ENCODE data around the gene TMEM219. TPM values are rescaled to one million over a fixed set of nuclear protein-coding genes. Genes with fewer than 3 reads are reported as not detected.
A peak's percentile ranks its signal among the peaks of the same experiment; 100 is the strongest.

The TMEM219 gene
- total RNA-seq, 1 experiment from 2014 or later = 48.2 TPM

GRCh38 chr16:29974291-29975133 is 12.6 kb downstream of the TMEM219 start:
- peak; percentile 2 for DNase-seq (ENCODE audit: low read depth, low spot score)
- in situ Hi-C loops (cut with HindIII; ENCODE audit: low pct_unique_long_range_greater_than_20kb, low sequenced_read_pairs) = no loop called here

DNA sequence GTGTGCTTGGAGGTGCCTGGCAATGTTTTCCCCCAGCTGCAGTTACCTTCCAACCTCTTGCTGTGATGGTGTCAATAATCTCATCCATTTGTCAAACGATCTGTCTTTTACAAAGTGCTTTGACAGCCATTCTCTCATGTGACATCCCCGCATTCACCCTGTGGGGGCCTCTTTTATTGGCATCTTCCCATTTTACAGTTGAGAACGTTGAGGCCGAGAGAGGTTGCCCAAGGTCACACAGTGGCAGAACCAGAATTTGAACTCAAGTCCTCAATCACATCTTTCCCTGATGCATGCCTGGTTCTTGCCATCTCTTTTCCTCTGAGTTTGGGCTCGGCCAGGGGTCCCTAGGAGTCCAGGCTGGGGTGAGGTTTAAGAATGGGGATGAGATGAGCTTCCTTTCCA is 13.3 kb downstream of the TMEM219 start:
- DNase-seq (ENCODE audit: low read depth, low spot score) = no peak
- in situ Hi-C loops (cut with HindIII; ENCODE audit: low pct_unique_long_range_greater_than_20kb, low sequenced_read_pairs) = no loop called here

- in situ Hi-C loops (cut with HindIII; ENCODE audit: low pct_unique_long_range_greater_than_20kb, low sequenced_read_pairs) = no loop called here
- no peak for DNase-seq (ENCODE audit: low read depth, low spot score)
These were observed 14.1 kb downstream of the TMEM219 start for GRCh38 chr16:29975811-29976511.

GRCh38 chr16:29977063-29977825 is 15.4 kb downstream of the TMEM219 start:
- no peak for DNase-seq (ENCODE audit: low read depth, low spot score)
- in situ Hi-C loops (cut with HindIII; ENCODE audit: low pct_unique_long_range_greater_than_20kb, low sequenced_read_pairs) = no loop called here

- no peak for DNase-seq (ENCODE audit: low read depth, low spot score)
- in situ Hi-C loops (cut with HindIII; ENCODE audit: low pct_unique_long_range_greater_than_20kb, low sequenced_read_pairs) = no loop called here
These were observed 16.2 kb downstream of the TMEM219 start for GRCh38 chr16:29978081-29978480.

DNA sequence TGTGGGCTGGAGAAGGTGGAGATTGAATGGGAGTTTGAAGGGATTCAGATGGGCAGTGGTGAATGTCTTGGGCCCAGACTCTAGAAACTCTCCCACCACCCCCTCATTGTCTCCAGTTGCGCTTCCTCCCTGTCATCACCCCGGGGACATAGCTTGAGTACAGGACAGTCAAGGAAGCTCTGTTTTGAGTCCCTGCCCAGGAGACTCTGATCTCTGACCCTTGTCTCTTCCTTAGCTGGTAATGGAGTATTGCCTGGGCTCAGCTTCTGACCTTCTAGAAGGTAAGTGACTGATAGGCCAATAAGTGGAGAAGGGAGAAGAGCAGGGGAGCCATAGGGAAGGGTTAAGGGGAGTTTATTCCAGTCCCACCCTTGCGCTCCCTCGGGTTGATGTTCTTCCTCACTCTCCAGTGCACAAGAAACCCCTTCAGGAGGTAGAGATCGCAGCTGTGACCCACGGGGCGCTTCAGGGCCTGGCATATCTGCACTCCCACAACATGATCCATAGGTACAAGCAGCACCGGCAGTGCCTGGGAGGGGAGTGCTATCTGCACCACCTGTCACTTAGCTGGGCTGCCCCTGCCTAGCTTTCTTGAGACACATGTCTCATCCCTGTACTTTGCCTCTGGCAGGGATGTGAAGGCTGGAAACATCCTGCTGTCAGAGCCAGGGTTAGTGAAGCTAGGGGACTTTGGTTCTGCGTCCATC is 16.8 kb downstream of the TMEM219 start:
- no peak for DNase-seq (ENCODE audit: low read depth, low spot score)
- in situ Hi-C loops (cut with HindIII; ENCODE audit: low pct_unique_long_range_greater_than_20kb, low sequenced_read_pairs) = no loop called here

- in situ Hi-C loops (cut with HindIII; ENCODE audit: low pct_unique_long_range_greater_than_20kb, low sequenced_read_pairs) = no loop called here
- no peak for DNase-seq (ENCODE audit: low read depth, low spot score)
These were observed 20.9 kb downstream of the TMEM219 start for GRCh38 chr16:29982560-29983419.

GRCh38 chr16:29983420-29984136 is 21.7 kb downstream of the TMEM219 start:
- DNase-seq (ENCODE audit: low read depth, low spot score) = no peak
- in situ Hi-C loops (cut with HindIII; ENCODE audit: low pct_unique_long_range_greater_than_20kb, low sequenced_read_pairs) = no loop called here

GRCh38 chr16:29984137-29984763 is 22.4 kb downstream of the TMEM219 start:
- DNase-seq (ENCODE audit: low read depth, low spot score) = no peak
- in situ Hi-C loops (cut with HindIII; ENCODE audit: low pct_unique_long_range_greater_than_20kb, low sequenced_read_pairs) = no loop called here

DNA sequence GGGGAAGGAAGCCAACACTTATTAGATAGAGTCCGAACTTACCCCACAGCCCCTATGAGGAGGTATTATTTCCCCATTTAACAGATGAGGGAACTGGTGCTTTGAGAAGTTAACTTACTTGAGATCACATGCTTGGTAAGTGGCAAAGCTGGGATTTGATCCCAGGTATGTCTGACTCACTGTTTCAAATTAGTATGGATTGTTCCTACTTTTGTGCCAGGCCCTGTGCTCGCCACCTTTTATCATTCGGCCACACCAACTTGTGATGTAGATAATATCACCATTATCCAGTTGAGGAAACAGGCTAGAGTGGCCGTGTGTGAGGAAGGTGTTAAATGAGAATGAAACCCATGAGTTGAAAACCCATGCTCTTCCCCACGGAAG is 22.9 kb downstream of the TMEM219 start:
- in situ Hi-C loops (cut with HindIII; ENCODE audit: low pct_unique_long_range_greater_than_20kb, low sequenced_read_pairs) = no loop called here
- DNase-seq (ENCODE audit: low read depth, low spot score) = no peak

DNA sequence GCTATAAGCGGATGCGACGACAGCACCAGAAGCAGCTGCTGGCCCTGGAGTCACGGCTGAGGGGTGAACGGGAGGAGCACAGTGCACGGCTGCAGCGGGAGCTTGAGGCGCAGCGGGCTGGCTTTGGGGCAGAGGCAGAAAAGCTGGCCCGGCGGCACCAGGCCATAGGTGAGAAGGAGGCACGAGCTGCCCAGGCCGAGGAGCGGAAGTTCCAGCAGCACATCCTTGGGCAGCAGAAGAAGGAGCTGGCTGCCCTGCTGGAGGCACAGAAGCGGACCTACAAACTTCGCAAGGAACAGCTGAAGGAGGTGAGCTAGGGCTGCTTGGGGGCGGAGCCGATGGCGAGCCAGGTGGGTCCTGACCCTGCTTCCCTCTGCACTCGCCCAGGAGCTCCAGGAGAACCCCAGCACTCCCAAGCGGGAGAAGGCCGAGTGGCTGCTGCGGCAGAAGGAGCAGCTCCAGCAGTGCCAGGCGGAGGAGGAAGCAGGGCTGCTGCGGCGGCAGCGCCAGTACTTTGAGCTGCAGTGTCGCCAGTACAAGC is 23.5 kb downstream of the TMEM219 start:
- in situ Hi-C loops (cut with HindIII; ENCODE audit: low pct_unique_long_range_greater_than_20kb, low sequenced_read_pairs) = no loop called here
- no peak for DNase-seq (ENCODE audit: low read depth, low spot score)

DNA sequence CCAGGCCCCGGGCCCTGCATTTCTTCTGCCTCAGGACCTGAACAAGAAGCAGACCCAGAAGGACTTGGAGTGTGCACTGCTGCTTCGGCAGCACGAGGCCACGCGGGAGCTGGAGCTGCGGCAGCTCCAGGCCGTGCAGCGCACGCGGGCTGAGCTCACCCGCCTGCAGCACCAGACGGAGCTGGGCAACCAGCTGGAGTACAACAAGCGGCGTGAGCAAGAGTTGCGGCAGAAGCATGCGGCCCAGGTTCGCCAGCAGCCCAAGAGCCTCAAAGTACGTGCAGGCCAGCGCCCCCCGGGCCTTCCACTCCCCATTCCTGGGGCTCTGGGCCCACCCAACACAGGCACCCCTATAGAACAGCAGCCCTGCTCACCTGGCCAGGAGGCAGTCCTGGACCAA is 24.4 kb downstream of the TMEM219 start:
- no peak for DNase-seq (ENCODE audit: low read depth, low spot score)
- in situ Hi-C loops (cut with HindIII; ENCODE audit: low pct_unique_long_range_greater_than_20kb, low sequenced_read_pairs) = no loop called here

DNA sequence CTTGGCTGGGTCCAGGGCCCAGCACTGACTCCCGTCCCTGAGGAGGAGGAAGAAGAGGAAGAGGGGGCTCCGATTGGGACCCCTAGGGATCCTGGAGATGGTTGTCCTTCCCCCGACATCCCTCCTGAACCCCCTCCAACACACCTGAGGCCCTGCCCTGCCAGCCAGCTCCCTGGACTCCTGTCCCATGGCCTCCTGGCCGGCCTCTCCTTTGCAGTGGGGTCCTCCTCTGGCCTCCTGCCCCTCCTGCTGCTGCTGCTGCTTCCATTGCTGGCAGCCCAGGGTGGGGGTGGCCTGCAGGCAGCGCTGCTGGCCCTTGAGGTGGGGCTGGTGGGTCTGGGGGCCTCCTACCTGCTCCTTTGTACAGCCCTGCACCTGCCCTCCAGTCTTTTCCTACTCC is 25.1 kb downstream of the TMEM219 start:
- in situ Hi-C loops (cut with HindIII; ENCODE audit: low pct_unique_long_range_greater_than_20kb, low sequenced_read_pairs) = no loop called here
- no peak for DNase-seq (ENCODE audit: low read depth, low spot score)

DNA sequence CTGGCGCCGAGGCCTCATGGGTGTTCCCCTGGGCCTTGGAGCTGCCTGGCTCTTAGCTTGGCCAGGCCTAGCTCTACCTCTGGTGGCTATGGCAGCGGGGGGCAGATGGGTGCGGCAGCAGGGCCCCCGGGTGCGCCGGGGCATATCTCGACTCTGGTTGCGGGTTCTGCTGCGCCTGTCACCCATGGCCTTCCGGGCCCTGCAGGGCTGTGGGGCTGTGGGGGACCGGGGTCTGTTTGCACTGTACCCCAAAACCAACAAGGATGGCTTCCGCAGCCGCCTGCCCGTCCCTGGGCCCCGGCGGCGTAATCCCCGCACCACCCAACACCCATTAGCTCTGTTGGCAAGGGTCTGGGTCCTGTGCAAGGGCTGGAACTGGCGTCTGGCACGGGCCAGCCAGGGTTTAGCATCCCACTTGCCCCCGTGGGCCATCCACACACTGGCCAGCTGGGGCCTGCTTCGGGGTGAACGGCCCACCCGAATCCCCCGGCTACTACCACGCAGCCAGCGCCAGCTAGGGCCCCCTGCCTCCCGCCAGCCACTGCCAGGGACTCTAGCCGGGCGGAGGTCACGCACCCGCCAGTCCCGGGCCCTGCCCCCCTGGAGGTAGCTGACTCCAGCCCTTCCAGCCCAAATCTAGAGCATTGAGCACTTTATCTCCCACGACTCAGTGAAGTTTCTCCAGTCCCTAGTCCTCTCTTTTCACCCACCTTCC is 25.6 kb downstream of the TMEM219 start:
- no peak for DNase-seq (ENCODE audit: low read depth, low spot score)
- in situ Hi-C loops (cut with HindIII; ENCODE audit: low pct_unique_long_range_greater_than_20kb, low sequenced_read_pairs) = no loop called here

- in situ Hi-C loops (cut with HindIII; ENCODE audit: low pct_unique_long_range_greater_than_20kb, low sequenced_read_pairs) = no loop called here
- no peak for DNase-seq (ENCODE audit: low read depth, low spot score)
These were observed 26.6 kb downstream of the TMEM219 start for GRCh38 chr16:29988346-29989075.
